ENCODE measurements around the gene CASP6.

DNA sequence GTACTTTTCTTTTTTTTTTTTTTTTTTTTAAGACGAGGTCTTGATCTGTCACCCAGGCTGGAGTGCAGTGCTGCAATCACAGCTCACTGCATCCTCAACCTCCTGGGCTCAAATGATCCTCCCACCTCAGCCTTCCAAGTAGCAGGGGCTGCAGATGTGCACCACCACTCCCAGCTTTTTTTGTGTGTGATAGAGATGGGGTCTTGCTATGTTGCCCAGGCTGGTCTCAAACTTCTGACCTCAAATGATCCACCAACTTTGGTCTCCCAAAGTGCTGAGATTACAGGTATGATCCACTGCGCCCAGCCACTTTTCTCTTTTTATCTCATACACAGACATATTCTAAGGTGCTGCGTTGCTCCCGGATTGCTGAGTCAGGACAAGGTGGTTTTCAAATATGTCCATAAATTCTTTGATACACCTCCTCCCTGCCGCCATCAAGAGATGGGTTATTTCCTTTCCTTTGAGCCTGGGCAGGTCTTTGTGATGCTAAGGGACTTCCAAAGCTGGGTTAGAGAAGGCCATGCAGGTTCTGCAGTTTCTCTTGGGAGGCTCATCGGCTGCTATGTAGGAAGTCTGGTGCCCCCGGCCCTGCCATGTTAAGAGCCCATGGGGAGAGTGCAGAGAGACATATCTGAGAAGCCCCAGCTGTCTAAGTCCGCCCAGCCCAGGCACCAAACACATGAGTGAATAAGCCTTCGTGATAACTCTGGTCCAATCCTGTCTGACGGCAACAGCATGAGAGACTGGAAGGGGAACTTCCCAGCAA is 35.0 kb upstream of the CASP6 start:
- TF ChIP-seq, protein P1, sequence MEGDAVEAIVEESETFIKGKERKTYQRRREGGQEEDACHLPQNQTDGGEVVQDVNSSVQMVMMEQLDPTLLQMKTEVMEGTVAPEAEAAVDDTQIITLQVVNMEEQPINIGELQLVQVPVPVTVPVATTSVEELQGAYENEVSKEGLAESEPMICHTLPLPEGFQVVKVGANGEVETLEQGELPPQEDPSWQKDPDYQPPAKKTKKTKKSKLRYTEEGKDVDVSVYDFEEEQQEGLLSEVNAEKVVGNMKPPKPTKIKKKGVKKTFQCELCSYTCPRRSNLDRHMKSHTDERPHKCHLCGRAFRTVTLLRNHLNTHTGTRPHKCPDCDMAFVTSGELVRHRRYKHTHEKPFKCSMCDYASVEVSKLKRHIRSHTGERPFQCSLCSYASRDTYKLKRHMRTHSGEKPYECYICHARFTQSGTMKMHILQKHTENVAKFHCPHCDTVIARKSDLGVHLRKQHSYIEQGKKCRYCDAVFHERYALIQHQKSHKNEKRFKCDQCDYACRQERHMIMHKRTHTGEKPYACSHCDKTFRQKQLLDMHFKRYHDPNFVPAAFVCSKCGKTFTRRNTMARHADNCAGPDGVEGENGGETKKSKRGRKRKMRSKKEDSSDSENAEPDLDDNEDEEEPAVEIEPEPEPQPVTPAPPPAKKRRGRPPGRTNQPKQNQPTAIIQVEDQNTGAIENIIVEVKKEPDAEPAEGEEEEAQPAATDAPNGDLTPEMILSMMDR (IDR thresholded peaks at IDR 0.05; ENCODE audit: low read length): no peak
- no peak for TF ChIP-seq EZH2 (optimal IDR thresholded peaks at IDR 0.05; ENCODE audit: low read depth, low read length)
